Stimulated activated CD8-positive, alpha-beta memory T cell treated with anti-CD3 and anti-CD28 coated beads, Interleukin-4, amount 100 ng/mL, for 1 hour (primary cell): ENCODE results near the gene CTDSPL.

Experiments used
- DNase-seq, 2 donors: peaks; one replicate each; pipeline ENCODE4 v3.0.0-alpha.2; 2020; ENCODE audit warnings: low read depth in 2 of 2, low spot score in 1 of 2

Gene CTDSPL

GRCh38 chr3:37852771-37853170 is 8.9 kb upstream of the CTDSPL start:
- DNase-seq = no peak

GRCh38 chr3:37853691-37854413 is 7.8 kb upstream of the CTDSPL start:
- no peak for DNase-seq

DNA sequence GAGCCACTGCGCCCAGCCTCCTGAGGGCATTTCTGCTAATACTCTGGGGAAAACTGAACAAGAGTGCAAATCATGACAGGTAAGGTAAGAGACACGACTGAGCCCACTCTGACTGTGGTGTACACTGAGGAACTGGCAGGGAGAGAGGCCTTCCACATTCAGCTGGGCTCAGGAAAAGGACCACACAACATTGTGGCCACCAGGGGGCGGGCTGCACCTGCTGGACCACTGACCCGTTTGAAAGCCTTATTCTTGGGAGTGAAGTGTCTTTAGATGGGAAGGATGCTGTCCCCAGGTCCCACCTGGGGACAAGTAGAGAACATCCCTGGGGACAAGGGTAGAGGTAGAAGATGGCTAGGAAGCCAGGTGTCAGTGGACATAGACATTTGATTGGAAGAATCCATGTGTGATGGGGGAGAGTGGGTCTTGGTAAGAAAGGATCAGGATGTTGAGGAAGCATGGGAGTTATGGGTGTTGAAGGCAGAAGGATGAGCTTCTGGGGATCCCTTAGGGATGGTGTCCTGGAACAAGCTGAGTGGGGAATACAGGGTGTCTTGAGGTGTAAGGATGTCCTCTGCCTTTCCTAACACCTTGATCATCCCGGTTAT is 6.2 kb upstream of the CTDSPL start:
- peak; percentile 55 to 63 for DNase-seq

GRCh38 chr3:37856381-37856780 is 5.3 kb upstream of the CTDSPL start:
- DNase-seq = no peak

- DNase-seq = no peak
These were observed 2.9 kb upstream of the CTDSPL start for GRCh38 chr3:37858742-37859141.

- DNase-seq = no peak
These were observed 2.3 kb upstream of the CTDSPL start for GRCh38 chr3:37859354-37859753.

- DNase-seq = no peak
These were observed 1.8 kb upstream of the CTDSPL start for GRCh38 chr3:37859908-37860199.

GRCh38 chr3:37862219-37862902 is 681 bp downstream of the CTDSPL start:
- no peak for DNase-seq

GRCh38 chr3:37862903-37863815 is 1.5 kb downstream of the CTDSPL start:
- no peak for DNase-seq

- no peak for DNase-seq
These were observed 2.5 kb downstream of the CTDSPL start for GRCh38 chr3:37863949-37864822.

GRCh38 chr3:37864904-37865303 is 3.2 kb downstream of the CTDSPL start:
- DNase-seq = no peak

DNA sequence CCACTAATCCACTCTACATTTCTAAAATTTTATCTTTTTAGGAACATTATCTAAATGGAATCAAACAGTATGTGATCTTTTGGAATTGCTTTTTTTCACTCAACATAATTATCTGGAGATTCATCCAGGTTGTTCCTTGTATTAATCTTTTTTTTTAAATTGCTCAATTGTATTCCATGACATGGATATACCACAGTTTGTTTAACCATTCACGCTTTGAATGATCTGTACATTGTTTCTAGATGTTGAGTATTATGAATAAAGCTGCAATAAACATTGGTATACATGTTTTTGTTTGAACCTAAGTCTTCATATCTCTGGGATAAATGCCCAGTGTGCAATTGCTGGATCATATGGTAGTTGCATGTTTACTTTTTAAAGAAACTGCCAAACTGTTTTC is 5.5 kb downstream of the CTDSPL start:
- DNase-seq = no peak

DNA sequence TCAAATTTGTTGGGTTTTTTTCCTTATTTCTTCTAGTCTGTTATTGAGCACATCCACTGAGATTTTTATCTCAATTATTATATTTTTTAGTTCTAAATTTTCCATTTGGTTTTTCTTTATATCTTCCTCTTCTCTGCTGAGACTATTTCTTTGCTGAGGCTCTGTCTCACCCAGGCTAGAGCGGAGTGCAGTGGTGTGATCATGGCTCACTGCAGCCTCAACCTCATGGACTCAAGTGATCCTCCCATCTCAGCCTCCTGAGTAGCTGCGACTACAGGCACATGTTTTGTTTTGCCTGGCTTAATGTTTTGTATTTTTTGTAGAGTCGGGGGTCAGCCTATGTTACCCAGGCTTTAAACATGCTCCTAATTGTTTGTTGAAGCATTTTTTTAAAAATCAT is 10.2 kb downstream of the CTDSPL start:
- no peak for DNase-seq

GRCh38 chr3:37872413-37873160 is 10.9 kb downstream of the CTDSPL start:
- no peak for DNase-seq

DNA sequence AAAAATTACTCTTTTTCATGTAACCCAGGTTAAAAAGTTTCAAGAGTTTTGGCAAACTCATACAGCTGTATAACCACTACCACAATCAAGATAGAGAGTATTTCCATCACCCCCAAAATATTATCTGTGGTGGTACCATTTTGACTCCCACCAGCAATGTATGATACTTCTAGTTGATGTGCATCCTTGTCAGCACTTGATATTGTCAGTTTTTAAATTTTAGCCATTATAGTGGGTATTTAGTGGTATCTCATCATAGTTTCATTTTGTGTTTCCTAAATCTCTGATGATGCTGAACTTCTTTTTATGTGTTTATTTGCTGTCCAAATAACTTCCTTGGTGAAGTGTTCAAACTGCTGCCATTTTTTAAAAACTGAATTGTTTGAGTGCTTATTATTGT is 14.6 kb downstream of the CTDSPL start:
- no peak for DNase-seq

GRCh38 chr3:37882711-37883110 is 21.0 kb downstream of the CTDSPL start:
- DNase-seq = no peak

- DNase-seq = no peak
These were observed 24.1 kb downstream of the CTDSPL start for GRCh38 chr3:37885814-37886213.

DNA sequence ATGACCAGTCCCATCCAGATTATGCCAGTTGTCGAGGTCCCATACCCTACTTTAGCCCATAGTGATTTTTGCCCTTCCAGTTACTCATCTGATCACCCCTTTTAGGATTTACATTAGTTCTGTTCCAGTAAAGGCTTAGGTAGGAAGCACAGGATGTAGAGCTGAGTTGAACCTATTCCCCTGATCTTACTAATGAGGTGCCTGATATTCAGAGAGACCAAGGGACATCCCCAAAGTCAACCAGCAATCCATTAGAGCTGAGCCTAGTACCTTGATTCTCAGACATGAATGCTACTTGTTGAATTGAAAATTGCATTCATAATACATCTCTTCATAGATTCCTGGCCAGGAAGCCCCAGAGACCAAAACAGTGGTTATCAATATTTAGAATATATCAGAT is 24.7 kb downstream of the CTDSPL start:
- DNase-seq = no peak

GRCh38 chr3:37887062-37887461 is 25.4 kb downstream of the CTDSPL start:
- no peak for DNase-seq

DNA sequence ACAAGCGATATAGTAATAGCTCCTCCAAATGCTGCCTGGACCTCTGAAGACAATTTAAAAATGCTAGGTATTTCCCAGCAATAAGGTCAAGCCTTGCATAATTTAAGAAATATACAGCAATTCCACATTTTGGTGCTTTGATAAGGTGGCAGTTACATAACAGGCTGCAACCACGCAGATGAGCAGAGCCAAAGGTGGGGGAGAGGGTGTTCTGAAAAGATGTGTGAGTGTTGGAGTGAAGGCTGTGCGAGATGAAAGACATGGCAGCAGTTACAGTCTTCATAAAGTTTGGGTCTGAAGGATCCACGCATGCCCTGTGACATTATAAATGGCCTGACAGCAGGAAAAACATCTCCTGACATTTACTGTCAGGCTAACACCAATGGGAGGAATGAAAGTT is 26.1 kb downstream of the CTDSPL start:
- DNase-seq = no peak
